OCI-LY1 (cell line): ENCODE results near the gene CSN1S1.

Experiments used
- H2AFZ ChIP-seq: fragments of 200-600 bp; sonication (generic), shearing (Covaris generic); 2 replicates; pipeline ENCODE4 v1.6.0; 2014; ENCODE audit warnings: antibody characterized with exemption, mild to moderate bottlenecking, low read length
- H3F3A ChIP-seq: fragments of 200-600 bp; sonication (generic), shearing (Covaris generic); 2 replicates; pipeline ENCODE4 v1.6.0; 2014; ENCODE audit warnings: mild to moderate bottlenecking, antibody characterized with exemption, low read length, moderate library complexity; ENCODE audit not compliant: insufficient read depth
- H3K27ac ChIP-seq: fragments of 200-600 bp; sonication (generic); 2 replicates; pipeline ENCODE4 v1.5.1; 2014; ENCODE audit warnings: low read length, mixed run types, mild to moderate bottlenecking, low read depth; ENCODE audit not compliant: poor library complexity, severe bottlenecking
- H3K27me3 ChIP-seq: fragments of 200-600 bp; sonication (generic); 2 replicates; pipeline ENCODE4 v1.6.0; 2014; ENCODE audit warnings: antibody characterized with exemption, mild to moderate bottlenecking, low read length, moderate library complexity; ENCODE audit not compliant: insufficient read depth
- H3K36me3 ChIP-seq: fragments of 200-600 bp; sonication (generic); 2 replicates; pipeline ENCODE4 v1.6.1; 2014; ENCODE audit warnings: mild to moderate bottlenecking, antibody characterized with exemption, low read length, moderate library complexity, mixed read lengths; ENCODE audit not compliant: insufficient read depth
- H3K4me1 ChIP-seq: fragments of 200-600 bp; sonication (generic); 2 replicates; pipeline ENCODE4 v1.5.1; 2014; ENCODE audit warnings: mild to moderate bottlenecking, low read length, moderate library complexity; ENCODE audit not compliant: insufficient read depth, severe bottlenecking
- H3K4me2 ChIP-seq: fragments of 200-600 bp; sonication (generic), shearing (Covaris generic); 2 replicates; pipeline ENCODE4 v1.6.1; 2014; ENCODE audit warnings: low read length
- H3K4me3 ChIP-seq: fragments of 200-600 bp; sonication (generic); 2 replicates; pipeline ENCODE4 v1.5.1; 2014; ENCODE audit warnings: low read length, low read depth, mild to moderate bottlenecking, mixed read lengths; ENCODE audit not compliant: poor library complexity, severe bottlenecking
- H3K79me2 ChIP-seq: fragments of 200-600 bp; shearing (Covaris generic); 2 replicates; pipeline ENCODE4 v1.6.1; 2016; ENCODE audit warnings: mixed run types, low read length, mixed read lengths; ENCODE audit not compliant: insufficient read depth
- H3K9ac ChIP-seq: fragments of 200-600 bp; sonication (generic), shearing (Covaris generic); 2 replicates; pipeline ENCODE4 v1.6.1; 2014; ENCODE audit warnings: mild to moderate bottlenecking, low read length, mixed read lengths
- H3K9me2 ChIP-seq: fragments of 200-600 bp; sonication (generic), shearing (Covaris generic); 2 replicates; pipeline ENCODE4 v1.6.1; 2014; ENCODE audit warnings: low read depth, mild to moderate bottlenecking, low read length, mixed read lengths
- H3K9me3 ChIP-seq: fragments of 200-600 bp; shearing (Covaris generic); 2 replicates; pipeline ENCODE4 v1.6.1; 2014; ENCODE audit warnings: low read length, mixed read lengths
- H4K20me1 ChIP-seq: fragments of 200-600 bp; sonication (generic), shearing (Covaris generic); 2 replicates; pipeline ENCODE4 v1.6.0; 2016; ENCODE audit warnings: mild to moderate bottlenecking, low read length; ENCODE audit not compliant: insufficient read depth
- CTCF ChIP-seq: fragments of 200-600 bp; sonication (generic), shearing (Covaris generic); IDR thresholded peaks from 2 replicates; pipeline ENCODE4 v1.5.1; 2017; ENCODE audit warnings: mild to moderate bottlenecking, antibody characterized with exemption, low read length, moderate library complexity, mixed read lengths
- EZH2 ChIP-seq: fragments of 200-600 bp; sonication (generic), shearing (Covaris generic); IDR thresholded peaks from 2 replicates; pipeline ENCODE4 v1.8.0; 2017; ENCODE audit warnings: borderline replicate concordance, mixed run types, mild to moderate bottlenecking, antibody characterized with exemption, low read length, moderate library complexity, mixed read lengths

CSN1S1 gene

GRCh38 chr4:69965628-69966027 lies 34.8 kb downstream of the CSN1S1 start, which contains the start of gene CSN2:
TSS of gene CSN2 (minus strand) at chr4:69965728. CDS start at chr4:69960995, 4,733 bp downstream.
- no peak for TF ChIP-seq CTCF
- no peak for TF ChIP-seq EZH2
- Histone ChIP-seq H3F3A (no peaks in the 10 kb centered on the region), H3K4me2 (no peak within 1 kb of the TSS), H3K4me3 (no peak within 1 kb of the TSS), H3K9ac (no peak within 1 kb of the TSS), H3K9me3 (no peaks in the 10 kb centered on the region), H3K27ac (no peak within 1 kb of the TSS), H3K36me3 (no peaks in the 10 kb centered on the region), H3K79me2 (no peaks in the 10 kb centered on the region), H3K9me2 (no peaks in the 10 kb centered on the region), H3K4me1 (no peaks in the 10 kb centered on the region), H4K20me1 (no peaks in the 10 kb centered on the region), H2AFZ (no peak within 1 kb of the TSS), H3K27me3 (no peaks in the 10 kb centered on the region)

DNA sequence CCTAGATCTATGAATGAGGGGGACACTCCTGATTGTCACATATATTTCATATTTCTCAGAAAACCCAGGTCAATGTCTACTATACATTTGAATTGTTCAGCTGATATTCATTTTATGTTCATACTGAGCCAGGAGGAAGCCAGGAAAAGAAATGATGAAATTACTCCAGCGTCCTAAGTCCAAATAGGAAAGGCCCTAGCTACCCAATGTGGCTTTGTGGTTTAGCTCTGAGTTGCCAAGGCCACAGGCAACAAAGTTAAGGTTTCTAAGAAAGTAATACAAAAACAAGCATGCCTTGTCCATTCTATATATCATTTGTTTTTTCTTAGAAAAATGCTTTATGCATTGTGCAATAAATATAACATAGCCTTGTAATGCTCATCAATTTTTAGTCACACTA lies 39.2 kb downstream of the CSN1S1 start:
- no peaks in the 10 kb centered on the region for H3K9me3 ChIP-seq

GRCh38 chr4:69974631-69975030 lies 43.8 kb downstream of the CSN1S1 start:
- Histone ChIP-seq H3K27ac (no peak overlapping the region), H3K4me1 (no peaks in the 10 kb centered on the region), H3K79me2 (no peaks in the 10 kb centered on the region), H4K20me1 (no peaks in the 10 kb centered on the region), H2AFZ (no peak overlapping the region), H3K36me3 (no peaks in the 10 kb centered on the region), H3K9ac (no peak overlapping the region), H3K9me2 (no peaks in the 10 kb centered on the region), H3K27me3 (no peaks in the 10 kb centered on the region), H3K4me2 (no peak overlapping the region), H3K9me3 (no peaks in the 10 kb centered on the region), H3F3A (0 out of 2 replicates have a peak, but pooled peaks cover 2% of the 10 kb centered on the region), H3K4me3 (no peak overlapping the region)
- TF ChIP-seq EZH2 (no peak), CTCF (no peak)

More for the DNA sequence above, 39.2 kb downstream of the CSN1S1 start:
- Histone ChIP-seq H3K4me3 (no peak overlapping the region), H3K36me3 (no peaks in the 10 kb centered on the region), H3K4me2 (no peak overlapping the region), H3K4me1 (no peaks in the 10 kb centered on the region), H3K27ac (no peak overlapping the region), H4K20me1 (no peaks in the 10 kb centered on the region), H3K9ac (no peak overlapping the region), H2AFZ (no peak overlapping the region), H3K79me2 (no peaks in the 10 kb centered on the region), H3K27me3 (no peaks in the 10 kb centered on the region), H3K9me2 (no peaks in the 10 kb centered on the region), H3F3A (no peaks in the 10 kb centered on the region)
- TF ChIP-seq EZH2: no peak
- TF ChIP-seq CTCF: no peak
